Activated T-cell treated with anti-CD3 and anti-CD28 coated beads for 4 hours (primary cell): Measurements from ENCODE around the gene GLRX2.
"Not testable (repeated sequence)": the region's sequence is repeated elsewhere in the genome, so short reads cannot be mapped to it uniquely, and the experiment has no call there.

ENCODE experiments used
- DNase-seq: peaks from one replicate; pipeline ENCODE4 v3.0.0-alpha.2; 2020

The GLRX2 gene

GRCh38 chr1:193104907-193105820, at the start of gene GLRX2:
TSS of gene GLRX2 (minus strand) at chr1:193105414. CDS start at chr1:193105382, 32 bp downstream.
- peak; percentile 58 for DNase-seq

- DNase-seq: no peak
Measured at GRCh38 chr1:193144999-193145398, 39.8 kb upstream of the GLRX2 start.

- DNase-seq: no peak
Measured at GRCh38 chr1:193144361-193144938, 39.2 kb upstream of the GLRX2 start.

- DNase-seq: no peak
Measured at GRCh38 chr1:193143285-193143684, 38.1 kb upstream of the GLRX2 start.

GRCh38 chr1:193142409-193142808, 37.2 kb upstream of the GLRX2 start:
- no peak for DNase-seq

GRCh38 chr1:193141804-193142203, 36.6 kb upstream of the GLRX2 start:
- no peak for DNase-seq

- no peak for DNase-seq
Measured at GRCh38 chr1:193140254-193140653, 35.0 kb upstream of the GLRX2 start.

- DNase-seq: no peak
Measured at GRCh38 chr1:193131266-193131860, 26.1 kb upstream of the GLRX2 start.

- no peak for DNase-seq
Measured at GRCh38 chr1:193125369-193125768, 20.2 kb upstream of the GLRX2 start.

- DNase-seq: no peak
Measured at GRCh38 chr1:193123751-193124150, 18.5 kb upstream of the GLRX2 start.

- peak; percentile 99 for DNase-seq
Measured at GRCh38 chr1:193121616-193122593, 16.7 kb upstream of the GLRX2 start, which contains the start of gene CDC73. TSS of gene CDC73 (plus strand) at chr1:193122031. CDS start at chr1:193122201, 170 bp downstream.

- no peak for DNase-seq
Measured at GRCh38 chr1:193120604-193121166, 15.5 kb upstream of the GLRX2 start.

GRCh38 chr1:193118803-193119730, 13.9 kb upstream of the GLRX2 start:
- DNase-seq: no peak

GRCh38 chr1:193118194-193118593, 13.0 kb upstream of the GLRX2 start:
- no peak for DNase-seq

- DNase-seq: not testable (repeated sequence)
Measured at GRCh38 chr1:193117167-193117566, 12.0 kb upstream of the GLRX2 start.

- no peak for DNase-seq
Measured at GRCh38 chr1:193115629-193116227, 10.5 kb upstream of the GLRX2 start.

GRCh38 chr1:193114485-193115095, 9.4 kb upstream of the GLRX2 start:
- DNase-seq: no peak

- no peak for DNase-seq
Measured at GRCh38 chr1:193113992-193114332, 8.7 kb upstream of the GLRX2 start.

- DNase-seq: no peak
Measured at GRCh38 chr1:193113258-193113991, 8.2 kb upstream of the GLRX2 start.
